GM12891 (cell line): ENCODE results near the gene PAQR4.

ENCODE experiments used
- DNase-seq: peaks from one replicate; pipeline ENCODE4 v3.0.0; 2011; ENCODE audit warnings: low spot score; ENCODE audit not compliant: insufficient read length
- FAIRE-seq: peaks from 2 replicates; lab custom pipeline; 2011; peaks lifted over from hg19 to GRCh38; lab: Jason Lieb, UNC
- PAX5 ChIP-seq: IDR thresholded peaks from 2 replicates; pipeline ENCODE4 v1.6.1; 2011; ENCODE audit warnings: low read length, moderate library complexity, mild to moderate bottlenecking; ENCODE audit not compliant: insufficient read depth, severe bottlenecking
- POLR2A ChIP-seq: IDR thresholded peaks from 2 replicates; pipeline ENCODE4 v1.6.1; 2011; ENCODE audit warnings: low read depth, low read length, control low read depth
- POLR2AphosphoS5 ChIP-seq: IDR thresholded peaks from 2 replicates; pipeline ENCODE4 v1.6.1; 2011; ENCODE audit warnings: low read depth, low read length, control low read depth
- POU2F2 ChIP-seq: IDR thresholded peaks from 2 replicates; pipeline ENCODE4 v1.6.1; 2011; ENCODE audit warnings: low read depth, mild to moderate bottlenecking, control low read depth, low read length, moderate library complexity
- SPI1 ChIP-seq: IDR thresholded peaks from 2 replicates; pipeline ENCODE4 v1.6.1; 2011; ENCODE audit warnings: low read depth, low read length, control low read depth
- TAF1 ChIP-seq: IDR thresholded peaks from 2 replicates; pipeline ENCODE4 v1.6.1; 2011; ENCODE audit warnings: low read depth, low read length, control low read depth

The PAQR4 gene

DNA sequence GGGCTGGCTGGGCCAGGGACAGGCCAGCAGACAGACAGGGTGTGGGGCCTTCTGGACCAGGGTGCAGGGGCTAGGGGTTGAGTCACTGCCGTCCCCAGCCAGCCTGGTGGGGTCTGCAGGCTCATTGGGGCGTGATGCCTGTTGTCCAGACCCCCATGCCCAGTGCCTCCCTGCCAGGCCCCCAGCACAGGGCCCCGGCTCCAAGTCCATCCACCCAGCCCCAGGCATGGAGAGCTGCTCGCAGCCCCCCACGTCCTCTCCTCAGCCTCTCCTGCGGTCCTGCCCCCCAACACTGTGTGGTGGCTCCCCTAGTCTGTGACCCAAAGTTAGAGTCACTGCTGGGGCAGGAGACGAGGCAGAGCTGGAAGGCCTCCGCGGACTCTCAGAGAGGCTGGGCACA lies 18.1 kb downstream of the PAQR4 start:
- TF ChIP-seq POU2F2 (no peak), POLR2A (no peak), POLR2AphosphoS5 (no peak), SPI1 (no peak), PAX5 (no peak), TAF1 (no peak)
- no peak for DNase-seq
- no peak for FAIRE-seq

DNA sequence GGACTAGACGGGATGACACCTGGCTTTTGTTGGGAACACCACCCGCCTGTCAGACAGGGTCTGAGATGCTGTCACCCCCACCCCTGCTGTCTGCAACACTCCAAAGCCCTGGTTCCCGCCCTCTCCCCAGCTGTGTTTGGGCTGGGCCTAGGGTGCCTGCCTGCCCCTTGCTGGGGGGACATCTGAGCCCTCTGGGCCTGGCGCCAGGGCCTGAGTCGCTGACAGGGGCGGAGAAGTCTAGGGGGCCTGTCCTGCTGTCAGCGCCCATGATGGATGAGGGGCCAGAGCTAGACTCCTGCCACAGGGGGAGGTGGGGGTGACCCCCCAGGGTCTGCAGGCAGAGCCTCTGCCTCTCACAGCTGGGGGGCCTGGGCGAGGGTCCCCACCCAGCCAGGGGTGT lies 18.7 kb downstream of the PAQR4 start:
- DNase-seq: no peak
- no peak for FAIRE-seq
- TF ChIP-seq PAX5 (no peak), SPI1 (no peak), POLR2A (no peak), TAF1 (no peak), POU2F2 (no peak), POLR2AphosphoS5 (no peak)

DNA sequence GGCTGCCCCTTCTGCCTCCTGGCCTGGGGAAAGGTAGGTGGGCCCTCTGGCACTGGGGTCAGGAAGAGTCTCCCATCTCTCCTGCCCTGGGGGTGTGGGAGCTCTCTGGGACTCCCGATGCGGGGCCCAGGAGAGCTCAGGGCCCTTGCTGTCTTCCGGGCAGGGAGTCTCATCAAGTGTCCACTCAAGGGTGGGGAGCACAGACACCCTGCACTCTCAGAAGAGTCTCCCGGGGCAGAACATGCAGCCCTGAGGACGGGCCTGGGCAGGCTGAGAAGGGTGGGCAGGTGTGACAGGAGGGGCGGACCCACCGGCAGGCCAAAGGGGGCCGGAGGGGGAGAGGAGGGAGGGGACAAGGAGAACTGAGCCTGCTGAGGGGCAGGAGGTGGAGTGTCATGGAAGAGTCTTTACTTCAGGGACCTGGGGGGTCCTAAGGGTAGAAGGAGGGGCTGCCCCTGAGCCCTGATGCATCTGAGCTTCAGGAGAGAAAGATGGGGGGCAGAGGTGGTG lies 19.5 kb downstream of the PAQR4 start:
- DNase-seq (no peak), FAIRE-seq (no peak)
- TF ChIP-seq POLR2AphosphoS5 (no peak), TAF1 (no peak), SPI1 (no peak), POLR2A (no peak), PAX5 (no peak), POU2F2 (no peak)

DNA sequence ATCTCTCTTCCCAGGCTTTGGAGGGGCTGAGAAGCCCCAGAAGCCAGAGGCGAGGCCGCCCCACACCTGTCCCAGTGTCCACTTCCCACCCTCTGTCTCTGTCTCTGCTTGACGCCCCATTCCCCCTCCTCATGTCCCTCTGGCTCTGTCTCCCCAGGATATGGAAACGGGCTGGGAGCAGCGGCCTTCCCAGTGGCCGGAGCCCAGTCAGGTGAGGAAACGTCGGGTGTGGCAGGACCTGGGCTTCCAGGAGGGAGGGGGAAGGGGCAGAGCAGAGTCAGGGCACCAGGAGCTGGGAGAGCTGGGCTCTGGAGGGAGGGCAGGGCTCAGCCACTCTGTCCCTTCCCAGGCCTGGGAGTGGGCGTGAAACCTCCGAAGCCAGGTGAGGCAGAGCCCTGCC lies 21.7 kb downstream of the PAQR4 start:
- no peak for FAIRE-seq
- no peak for TF ChIP-seq TAF1
- DNase-seq: no peak

DNA sequence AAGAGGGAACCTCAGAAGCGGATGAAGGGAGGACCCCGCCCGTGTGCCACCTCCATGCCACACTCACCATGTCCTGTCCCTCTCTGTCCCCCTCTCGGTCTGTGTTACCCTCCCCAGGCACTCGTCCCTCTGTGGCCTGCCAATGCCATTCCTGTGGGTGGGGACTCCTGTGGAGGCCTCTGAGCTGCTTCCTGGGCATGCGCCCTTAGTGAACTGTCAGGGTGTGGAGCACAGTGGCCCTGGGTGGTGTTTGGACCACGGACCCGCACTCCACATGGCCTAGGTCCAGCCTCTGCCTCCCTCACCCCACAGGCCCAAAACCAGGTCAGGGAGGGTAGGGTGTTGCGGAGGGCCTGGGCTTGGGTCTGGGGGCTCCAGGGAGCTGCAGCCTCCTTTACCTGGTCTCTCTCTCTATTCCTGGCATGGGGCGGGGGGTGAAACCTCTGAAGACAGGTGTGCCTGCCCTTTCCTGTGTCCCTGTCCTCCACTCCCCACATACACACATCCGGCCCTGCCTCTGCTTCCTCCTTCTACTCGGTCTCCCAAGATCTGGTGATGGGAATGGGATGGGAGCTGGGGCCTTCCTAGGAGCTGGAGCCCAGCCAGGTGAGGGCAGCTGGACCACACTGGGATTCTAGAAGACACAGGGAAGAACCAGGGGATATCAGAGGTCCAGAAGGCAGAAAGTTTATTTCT lies 22.6 kb downstream of the PAQR4 start:
- DNase-seq: no peak
- no peak for FAIRE-seq
- TF ChIP-seq POLR2AphosphoS5 (no peak), TAF1 (no peak), POU2F2 (no peak), POLR2A (no peak), PAX5 (no peak), SPI1 (no peak)

DNA sequence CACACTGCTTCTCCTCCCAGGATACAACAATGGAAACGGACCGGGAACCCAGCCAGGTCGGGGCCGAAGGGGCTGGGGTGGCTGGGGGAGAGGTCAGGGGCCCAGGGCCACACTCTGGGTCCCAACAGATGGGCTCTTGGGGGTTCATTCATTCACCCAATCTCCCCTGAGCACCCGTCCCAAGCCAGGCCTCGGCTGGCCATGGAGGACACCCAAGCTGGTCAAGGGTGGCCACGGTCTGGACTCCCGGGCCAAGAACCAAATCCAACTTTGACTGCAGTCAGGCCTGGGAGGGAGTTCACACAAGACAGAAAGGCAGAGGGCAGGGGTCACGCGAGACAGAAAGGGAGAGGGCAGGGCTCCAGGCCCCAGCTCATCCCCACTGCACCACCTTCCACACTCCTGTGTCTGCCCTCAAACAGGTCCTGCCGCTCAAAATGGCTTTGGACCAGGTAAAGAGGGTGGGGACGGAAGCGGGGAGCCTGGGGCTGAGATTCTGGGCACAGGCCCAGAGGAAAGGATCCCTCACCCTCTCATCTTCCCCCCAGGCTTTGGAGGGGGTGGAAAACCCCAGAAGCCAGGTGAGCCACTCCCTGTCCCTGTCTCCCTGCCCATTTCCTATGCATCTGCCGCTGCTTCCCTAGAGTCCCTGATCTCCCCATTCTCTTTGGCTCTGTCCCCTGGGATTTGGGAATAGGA lies 23.4 kb downstream of the PAQR4 start:
- TF ChIP-seq SPI1 (no peak), POLR2AphosphoS5 (no peak), PAX5 (no peak), TAF1 (no peak), POLR2A (no peak), POU2F2 (no peak)
- DNase-seq (no peak), FAIRE-seq (no peak)

DNA sequence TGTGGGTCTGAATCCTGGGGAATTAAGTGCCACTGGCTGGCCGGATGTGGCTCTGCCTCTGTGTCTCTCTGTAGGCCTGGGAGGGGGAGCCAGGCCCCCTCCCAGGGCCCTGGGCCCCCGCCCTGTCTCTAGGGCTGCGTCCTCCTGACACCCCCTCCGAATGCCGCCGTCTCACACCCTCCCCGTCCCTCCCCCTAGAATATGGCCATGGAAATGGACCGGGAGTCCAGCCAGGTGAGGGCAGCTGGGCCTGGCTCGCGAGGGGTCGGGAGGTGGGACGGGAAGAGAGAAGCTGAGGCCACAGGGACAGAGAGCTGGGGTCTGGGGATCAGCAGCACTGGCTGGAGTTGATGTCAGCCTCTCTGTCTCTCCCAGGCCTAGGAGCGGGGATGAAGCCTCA lies 27.1 kb downstream of the PAQR4 start:
- TF ChIP-seq SPI1 (no peak), TAF1 (no peak), POU2F2 (no peak), POLR2A (no peak), POLR2AphosphoS5 (no peak), PAX5 (no peak)
- DNase-seq: no peak
- no peak for FAIRE-seq

DNA sequence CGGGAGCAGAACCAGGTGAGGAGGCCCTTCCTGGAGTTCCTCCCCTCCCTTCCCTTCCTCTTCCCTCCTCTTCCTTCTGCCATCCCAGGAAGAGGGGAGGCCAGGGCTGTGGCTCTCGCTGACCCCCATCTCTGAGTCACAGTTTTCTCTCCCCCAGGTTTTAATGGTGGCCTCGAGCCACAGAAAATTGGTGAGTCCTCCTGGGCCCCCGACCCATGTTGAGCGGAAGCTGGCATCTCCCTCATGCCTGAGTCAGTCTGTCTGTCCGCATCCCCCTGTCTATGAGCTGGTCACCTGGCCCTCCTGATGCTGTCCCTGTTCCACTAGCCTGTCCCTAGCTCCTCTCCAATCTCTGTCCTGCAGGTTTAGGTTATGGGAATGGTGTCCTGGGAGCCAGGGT lies 30.8 kb downstream of the PAQR4 start:
- no peak for FAIRE-seq
- DNase-seq: no peak
- TF ChIP-seq POU2F2: no peak
- TF ChIP-seq TAF1: no peak
- TF ChIP-seq SPI1: no peak
- no peak for TF ChIP-seq PAX5
- TF ChIP-seq POLR2AphosphoS5: no peak
- TF ChIP-seq POLR2A: no peak

DNA sequence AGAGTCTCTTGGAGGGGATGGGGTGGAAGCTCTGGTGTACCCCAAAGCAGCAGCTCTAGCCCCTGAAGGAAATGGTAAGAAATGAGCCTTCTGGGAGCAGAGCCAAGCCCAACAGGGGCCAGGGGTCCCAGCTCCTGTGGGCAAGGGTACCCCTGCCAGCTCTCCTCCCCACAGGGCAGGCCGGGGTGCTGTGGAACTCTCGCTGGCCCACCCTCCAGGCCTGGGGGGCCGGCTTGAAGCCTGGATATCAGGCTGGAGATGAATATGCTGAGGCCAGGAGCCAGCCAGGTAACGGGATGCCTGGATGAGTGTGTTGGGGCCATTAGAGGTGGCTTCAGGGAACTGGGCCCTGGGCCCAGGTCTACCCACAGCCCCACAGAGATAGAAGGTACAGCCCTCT lies 31.4 kb downstream of the PAQR4 start:
- DNase-seq (no peak), FAIRE-seq (no peak)
- TF ChIP-seq POLR2A (no peak), TAF1 (no peak), POU2F2 (no peak), POLR2AphosphoS5 (no peak), SPI1 (no peak), PAX5 (no peak)
